ENCODE results near the gene LGALS7.

Gene LGALS7

DNA sequence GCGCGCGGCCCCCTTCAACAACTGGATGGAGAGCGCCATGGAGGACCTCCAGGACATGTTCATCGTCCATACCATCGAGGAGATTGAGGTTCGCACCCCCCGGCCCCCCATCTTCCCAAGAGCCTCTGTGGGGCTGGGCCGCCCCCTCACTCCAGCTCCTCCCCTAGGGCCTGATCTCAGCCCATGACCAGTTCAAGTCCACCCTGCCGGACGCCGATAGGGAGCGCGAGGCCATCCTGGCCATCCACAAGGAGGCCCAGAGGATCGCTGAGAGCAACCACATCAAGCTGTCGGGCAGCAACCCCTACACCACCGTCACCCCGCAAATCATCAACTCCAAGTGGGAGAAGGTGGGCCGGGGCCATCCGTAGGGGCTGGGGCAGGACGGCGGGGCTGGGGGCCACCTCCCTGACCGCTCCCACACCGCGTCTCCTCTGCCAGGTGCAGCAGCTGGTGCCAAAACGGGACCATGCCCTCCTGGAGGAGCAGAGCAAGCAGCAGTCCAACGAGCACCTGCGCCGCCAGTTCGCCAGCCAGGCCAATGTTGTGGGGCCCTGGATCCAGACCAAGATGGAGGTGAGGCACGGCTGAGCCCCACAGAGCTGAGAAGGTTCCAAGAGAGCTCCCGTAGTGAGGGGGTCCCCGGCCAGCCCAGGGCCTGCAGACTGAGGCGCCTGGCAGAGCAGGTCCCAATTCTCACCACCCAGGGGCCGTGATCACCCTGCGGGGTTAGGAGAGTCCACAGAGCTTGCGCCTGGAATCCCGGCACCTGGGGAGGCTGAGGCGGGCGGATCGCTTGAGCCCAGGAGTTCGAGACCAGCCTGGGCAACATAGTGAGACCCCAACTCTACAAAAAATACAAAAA lies 49.1 kb downstream of the LGALS7 start:
- Histone ChIP-seq H3K79me1 (replicated peaks; ENCODE audit: low read length, poor library complexity, severe bottlenecking) (peaks cover 34% of the 10 kb centered on the region), H3K36me3 (ENCODE audit: control insufficient read depth in 1 of 2, insufficient read depth in 2 of 2, low read depth in 1 of 2, low read length in 2 of 2) (peaks cover 95 to 100% of the 10 kb centered on the region in 2 experiments), H2AK5ac (ENCODE audit: low read length, severe bottlenecking) (no peak overlapping the region), H2AFZ (ENCODE audit: low read depth, low read length) (no peak overlapping the region), H3K18ac (ENCODE audit: low read depth in 1 of 2, low read length in 2 of 2) (no peak overlapping the region), H3K23ac (ENCODE audit: low read length in 2 of 2) (no peak overlapping the region), H4K8ac (ENCODE audit: low read length) (no peak overlapping the region), H3K4me2 (ENCODE audit: low read length, poor library complexity, severe bottlenecking) (no peak overlapping the region), H2BK120ac (ENCODE audit: low read depth, low read length) (no peak overlapping the region), H4K91ac (ENCODE audit: low read length) (no peak overlapping the region), H3K27ac (ENCODE audit: low read length, poor library complexity, severe bottlenecking) (no peak overlapping the region), H3K4me3 (ENCODE audit: insufficient read depth in 1 of 2, low read depth in 1 of 2, low read length in 2 of 2) (no peak overlapping the region), H3K4ac (ENCODE audit: low read depth in 1 of 2, low read length in 2 of 2) (no peak overlapping the region), H2BK15ac (ENCODE audit: low read depth, poor library complexity, severe bottlenecking) (peak overlapping the region; percentile 20), H2BK12ac (ENCODE audit: low read length in 2 of 2) (no peak overlapping the region), H3K27me3 (ENCODE audit: control insufficient read depth in 1 of 2, insufficient read depth in 1 of 2, low read length in 2 of 2) (no peaks in the 10 kb centered on the region), H3K4me1 (ENCODE audit: control insufficient read depth, insufficient read depth, low read depth, low read length) (peaks cover 60% of the 10 kb centered on the region), H3K9me3 (ENCODE audit: control insufficient read depth, low read length) (no peaks in the 10 kb centered on the region), H2BK5ac (ENCODE audit: low read depth, low read length, poor library complexity, severe bottlenecking) (no peak overlapping the region), H3K9ac (ENCODE audit: low read length) (no peak overlapping the region), H3K14ac (ENCODE audit: low read length in 2 of 2) (no peak overlapping the region)
- DNase-seq = no peak
- 97% methylated on average over 38 of the region's 42 CpGs for WGBS

DNA sequence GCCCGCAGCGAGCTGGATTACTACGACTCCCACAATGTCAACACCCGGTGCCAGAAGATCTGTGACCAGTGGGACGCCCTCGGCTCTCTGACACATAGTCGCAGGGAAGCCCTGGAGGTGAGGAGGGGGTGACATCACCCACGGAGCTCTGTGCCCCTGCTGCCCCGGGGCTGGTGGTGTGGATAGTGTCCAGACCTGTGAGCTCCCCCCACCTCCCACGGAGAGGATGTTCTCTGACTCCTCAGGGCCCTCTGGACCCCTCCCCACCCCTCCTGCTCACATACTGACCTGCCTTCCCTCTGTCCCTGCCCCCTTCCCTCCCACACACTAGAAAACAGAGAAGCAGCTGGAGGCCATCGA lies 49.7 kb downstream of the LGALS7 start:
- WGBS = 58% methylated on average over 10 of the region's 11 CpGs

DNA sequence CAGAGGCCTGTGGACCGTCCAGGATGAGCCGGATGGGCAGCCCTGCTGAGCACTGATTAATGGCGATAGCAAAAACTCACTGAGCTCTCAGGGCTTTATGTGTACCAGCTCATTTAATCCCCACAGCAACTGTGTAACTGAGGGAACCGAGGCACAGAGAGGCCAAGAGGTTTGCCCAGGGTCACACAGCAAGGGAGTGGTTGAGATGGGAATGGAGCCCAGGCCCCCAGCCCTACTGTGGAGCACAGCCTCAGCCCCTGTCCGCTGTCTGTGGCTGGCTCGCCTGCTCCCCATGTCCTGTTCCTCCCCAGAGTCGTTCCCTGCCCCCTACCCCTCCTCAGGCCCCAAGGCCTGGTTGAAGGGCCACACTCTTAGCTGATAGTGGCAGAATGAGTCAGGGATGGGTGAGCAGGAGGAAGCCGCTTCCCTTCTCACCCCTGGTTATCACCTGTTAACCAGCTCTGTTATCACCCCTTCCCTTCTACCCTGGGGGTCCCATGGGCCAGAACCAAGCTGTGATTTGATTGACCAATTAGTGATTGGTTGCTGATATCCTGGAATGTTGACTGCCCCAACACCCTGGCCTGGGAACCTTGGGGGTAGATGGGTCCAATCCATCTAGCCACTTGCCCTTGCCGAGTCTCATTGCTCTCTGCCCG lies 50.2 kb downstream of the LGALS7 start:
- Histone ChIP-seq H3K14ac (ENCODE audit: low read length in 2 of 2) (no peak overlapping the region), H3K9ac (ENCODE audit: low read length) (no peak overlapping the region), H3K18ac (ENCODE audit: low read depth in 1 of 2, low read length in 2 of 2) (no peak overlapping the region), H3K79me1 (replicated peaks; ENCODE audit: low read length, poor library complexity, severe bottlenecking) (peaks cover 29% of the 10 kb centered on the region), H2BK5ac (ENCODE audit: low read depth, low read length, poor library complexity, severe bottlenecking) (no peak overlapping the region), H3K4me1 (ENCODE audit: control insufficient read depth, insufficient read depth, low read depth, low read length) (peaks cover 60% of the 10 kb centered on the region), H4K8ac (ENCODE audit: low read length) (no peak overlapping the region), H2AFZ (ENCODE audit: low read depth, low read length) (no peak overlapping the region), H2BK120ac (ENCODE audit: low read depth, low read length) (no peak overlapping the region), H3K27me3 (ENCODE audit: control insufficient read depth in 1 of 2, insufficient read depth in 1 of 2, low read length in 2 of 2) (no peaks in the 10 kb centered on the region), H3K4me2 (ENCODE audit: low read length, poor library complexity, severe bottlenecking) (no peak overlapping the region), H3K9me3 (ENCODE audit: control insufficient read depth, low read length) (no peaks in the 10 kb centered on the region), H3K4ac (ENCODE audit: low read depth in 1 of 2, low read length in 2 of 2) (no peak overlapping the region), H3K36me3 (ENCODE audit: control insufficient read depth in 1 of 2, insufficient read depth in 2 of 2, low read depth in 1 of 2, low read length in 2 of 2) (peaks cover 96 to 99% of the 10 kb centered on the region in 2 experiments), H4K91ac (ENCODE audit: low read length) (no peak overlapping the region), H3K27ac (ENCODE audit: low read length, poor library complexity, severe bottlenecking) (peak overlapping the region; percentile 28), H3K23ac (ENCODE audit: low read length in 2 of 2) (no peak overlapping the region), H2BK12ac (ENCODE audit: low read length in 2 of 2) (no peak overlapping the region), H2AK5ac (ENCODE audit: low read length, severe bottlenecking) (no peak overlapping the region), H2BK15ac (ENCODE audit: low read depth, poor library complexity, severe bottlenecking) (no peak overlapping the region), H3K4me3 (ENCODE audit: insufficient read depth in 1 of 2, low read depth in 1 of 2, low read length in 2 of 2) (no peak overlapping the region)
- WGBS = 85% methylated on average over 6 of the region's 10 CpGs
- no peak for DNase-seq

More for the DNA sequence above, 49.7 kb downstream of the LGALS7 start:
- peaks cover 30% of the 10 kb centered on the region for H3K79me1 ChIP-seq (replicated peaks; ENCODE audit: low read length, poor library complexity, severe bottlenecking)
- peaks cover 95 to 100% of the 10 kb centered on the region in 2 experiments for H3K36me3 ChIP-seq (ENCODE audit: control insufficient read depth in 1 of 2, insufficient read depth in 2 of 2, low read depth in 1 of 2, low read length in 2 of 2)
- no peak overlapping the region for H3K27ac ChIP-seq (ENCODE audit: low read length, poor library complexity, severe bottlenecking)
- no peak overlapping the region for H3K4me2 ChIP-seq (ENCODE audit: low read length, poor library complexity, severe bottlenecking)
- no peaks in the 10 kb centered on the region for H3K27me3 ChIP-seq (ENCODE audit: control insufficient read depth in 1 of 2, insufficient read depth in 1 of 2, low read length in 2 of 2)
- no peak overlapping the region for H2BK5ac ChIP-seq (ENCODE audit: low read depth, low read length, poor library complexity, severe bottlenecking)
- no peak overlapping the region for H3K9ac ChIP-seq (ENCODE audit: low read length)
- no peak overlapping the region for H3K4ac ChIP-seq (ENCODE audit: low read depth in 1 of 2, low read length in 2 of 2)
- H3K18ac ChIP-seq (ENCODE audit: low read depth in 1 of 2, low read length in 2 of 2) = no peak overlapping the region
- H3K4me3 ChIP-seq (ENCODE audit: insufficient read depth in 1 of 2, low read depth in 1 of 2, low read length in 2 of 2) = no peak overlapping the region
- no peak overlapping the region for H4K91ac ChIP-seq (ENCODE audit: low read length)
- no peak overlapping the region for H2BK15ac ChIP-seq (ENCODE audit: low read depth, poor library complexity, severe bottlenecking)
- H2AK5ac ChIP-seq (ENCODE audit: low read length, severe bottlenecking) = no peak overlapping the region
- no peak overlapping the region for H3K14ac ChIP-seq (ENCODE audit: low read length in 2 of 2)
- H4K8ac ChIP-seq (ENCODE audit: low read length) = no peak overlapping the region
- H3K23ac ChIP-seq (ENCODE audit: low read length in 2 of 2) = no peak overlapping the region
- DNase-seq = no peak
- no peak overlapping the region for H2AFZ ChIP-seq (ENCODE audit: low read depth, low read length)
- no peak overlapping the region for H2BK12ac ChIP-seq (ENCODE audit: low read length in 2 of 2)
- peaks cover 62% of the 10 kb centered on the region for H3K4me1 ChIP-seq (ENCODE audit: control insufficient read depth, insufficient read depth, low read depth, low read length)
- H2BK120ac ChIP-seq (ENCODE audit: low read depth, low read length) = no peak overlapping the region
- no peaks in the 10 kb centered on the region for H3K9me3 ChIP-seq (ENCODE audit: control insufficient read depth, low read length)

DNA sequence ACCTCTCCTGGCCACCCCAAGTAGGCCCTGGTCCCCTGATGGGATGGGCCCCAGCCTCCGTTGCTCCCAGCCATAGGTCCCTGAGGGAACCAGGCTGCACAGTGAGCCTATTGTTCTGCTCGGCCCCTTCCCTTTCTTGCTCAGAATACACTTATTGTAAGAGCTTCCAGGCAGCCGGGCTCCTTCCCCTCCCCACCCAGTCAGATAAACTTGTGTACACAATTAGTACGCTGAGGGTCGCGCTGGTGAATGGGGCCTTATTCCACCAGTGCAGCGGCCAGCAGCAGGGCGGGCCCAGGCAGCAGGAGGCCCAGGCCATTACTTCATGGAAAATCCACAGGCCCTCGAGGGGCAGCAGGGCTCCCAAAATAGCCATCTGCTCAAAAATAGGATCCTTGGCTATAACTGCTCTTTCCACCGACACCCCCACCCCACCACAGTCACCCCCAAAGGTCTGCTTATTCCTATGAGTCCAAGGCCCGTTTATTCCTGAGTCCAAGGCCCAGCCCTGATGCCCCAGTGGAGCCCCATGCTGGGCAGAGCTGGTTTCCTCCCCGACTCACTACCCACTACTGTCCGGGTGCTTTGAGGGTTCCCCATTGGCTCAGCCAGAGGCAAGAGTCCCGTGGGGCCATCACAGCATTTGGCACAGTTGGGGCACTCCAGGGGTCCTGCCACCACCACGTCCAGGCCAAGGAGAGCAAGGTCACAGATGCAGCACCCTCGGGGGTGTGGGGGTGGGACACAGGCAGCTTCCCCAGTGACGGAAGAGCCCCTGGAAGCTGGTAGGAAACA lies 51.1 kb downstream of the LGALS7 start:
- H3K9ac ChIP-seq (ENCODE audit: low read length) = no peak overlapping the region
- H2BK15ac ChIP-seq (ENCODE audit: low read depth, poor library complexity, severe bottlenecking) = no peak overlapping the region
- WGBS = 70% methylated on average over 17 of the region's 17 CpGs
- no peak overlapping the region for H2BK120ac ChIP-seq (ENCODE audit: low read depth, low read length)
- H3K4me2 ChIP-seq (ENCODE audit: low read length, poor library complexity, severe bottlenecking) = no peak overlapping the region
- H3K27me3 ChIP-seq (ENCODE audit: control insufficient read depth in 1 of 2, insufficient read depth in 1 of 2, low read length in 2 of 2) = no peaks in the 10 kb centered on the region
- peak overlapping the region; percentile 27 for H4K8ac ChIP-seq (ENCODE audit: low read length)
- no peak overlapping the region for H3K4me3 ChIP-seq (ENCODE audit: insufficient read depth in 1 of 2, low read depth in 1 of 2, low read length in 2 of 2)
- peak overlapping the region; percentile 74 for H2AK5ac ChIP-seq (ENCODE audit: low read length, severe bottlenecking)
- H3K4me1 ChIP-seq (ENCODE audit: control insufficient read depth, insufficient read depth, low read depth, low read length) = peaks cover 57% of the 10 kb centered on the region
- H3K4ac ChIP-seq (ENCODE audit: low read depth in 1 of 2, low read length in 2 of 2) = no peak overlapping the region
- peaks cover 98 to 99% of the 10 kb centered on the region in 2 experiments for H3K36me3 ChIP-seq (ENCODE audit: control insufficient read depth in 1 of 2, insufficient read depth in 2 of 2, low read depth in 1 of 2, low read length in 2 of 2)
- no peak overlapping the region for H2BK12ac ChIP-seq (ENCODE audit: low read length in 2 of 2)
- H2AFZ ChIP-seq (ENCODE audit: low read depth, low read length) = no peak overlapping the region
- H3K79me1 ChIP-seq (replicated peaks; ENCODE audit: low read length, poor library complexity, severe bottlenecking) = peaks cover 29% of the 10 kb centered on the region
- H3K18ac ChIP-seq (ENCODE audit: low read depth in 1 of 2, low read length in 2 of 2) = no peak overlapping the region
- no peak overlapping the region for H3K14ac ChIP-seq (ENCODE audit: low read length in 2 of 2)
- DNase-seq = no peak
- no peak overlapping the region for H3K23ac ChIP-seq (ENCODE audit: low read length in 2 of 2)
- H3K9me3 ChIP-seq (ENCODE audit: control insufficient read depth, low read length) = no peaks in the 10 kb centered on the region
- no peak overlapping the region for H4K91ac ChIP-seq (ENCODE audit: low read length)
- H2BK5ac ChIP-seq (ENCODE audit: low read depth, low read length, poor library complexity, severe bottlenecking) = no peak overlapping the region
- peak overlapping the region; percentile 28 for H3K27ac ChIP-seq (ENCODE audit: low read length, poor library complexity, severe bottlenecking)

All from mesenchymal stem cell (in vitro differentiated cells and primary cell).